ENCODE measurements around the gene SLC25A26.

GRCh38 chr3:66411474-66411873, 190.7 kb downstream of the SLC25A26 start:
- no peak for TF ChIP-seq POLR2A (IDR thresholded peaks at IDR 0.05)
- TF ChIP-seq, protein P1, sequence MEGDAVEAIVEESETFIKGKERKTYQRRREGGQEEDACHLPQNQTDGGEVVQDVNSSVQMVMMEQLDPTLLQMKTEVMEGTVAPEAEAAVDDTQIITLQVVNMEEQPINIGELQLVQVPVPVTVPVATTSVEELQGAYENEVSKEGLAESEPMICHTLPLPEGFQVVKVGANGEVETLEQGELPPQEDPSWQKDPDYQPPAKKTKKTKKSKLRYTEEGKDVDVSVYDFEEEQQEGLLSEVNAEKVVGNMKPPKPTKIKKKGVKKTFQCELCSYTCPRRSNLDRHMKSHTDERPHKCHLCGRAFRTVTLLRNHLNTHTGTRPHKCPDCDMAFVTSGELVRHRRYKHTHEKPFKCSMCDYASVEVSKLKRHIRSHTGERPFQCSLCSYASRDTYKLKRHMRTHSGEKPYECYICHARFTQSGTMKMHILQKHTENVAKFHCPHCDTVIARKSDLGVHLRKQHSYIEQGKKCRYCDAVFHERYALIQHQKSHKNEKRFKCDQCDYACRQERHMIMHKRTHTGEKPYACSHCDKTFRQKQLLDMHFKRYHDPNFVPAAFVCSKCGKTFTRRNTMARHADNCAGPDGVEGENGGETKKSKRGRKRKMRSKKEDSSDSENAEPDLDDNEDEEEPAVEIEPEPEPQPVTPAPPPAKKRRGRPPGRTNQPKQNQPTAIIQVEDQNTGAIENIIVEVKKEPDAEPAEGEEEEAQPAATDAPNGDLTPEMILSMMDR (IDR thresholded peaks at IDR 0.05): no peak
